ENCODE data around the gene C20orf144. TPM values are rescaled to one million over a fixed set of nuclear protein-coding genes. Genes with fewer than 3 reads are reported as not detected.

Gene C20orf144
- total and polyA plus RNA-seq, 8 donors, result 0.09 to 0.15 (median 0.12) TPM; not detected in 2

DNA sequence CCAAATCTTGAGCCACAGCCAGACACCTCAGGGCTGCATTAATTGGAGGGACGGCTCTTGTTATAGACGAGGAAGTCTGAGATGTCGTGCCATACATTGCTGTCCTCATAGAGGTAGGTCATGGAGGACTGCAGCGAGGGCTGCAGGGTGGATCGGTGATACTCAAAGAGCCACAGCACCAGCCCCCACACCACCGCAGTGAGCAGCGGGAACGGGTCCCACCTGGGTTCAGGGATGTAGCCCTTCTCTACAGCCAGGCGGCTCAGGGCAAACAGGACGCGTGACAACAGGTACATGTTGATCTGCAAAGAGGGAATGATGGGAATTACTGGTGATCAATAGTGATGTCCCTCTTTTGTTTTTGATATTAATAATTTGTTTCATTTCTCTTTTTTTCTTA lies 45.5 kb downstream of the C20orf144 start:
- Histone ChIP-seq H3K27me3 (no peaks in the 10 kb centered on the region), H3K27ac (no peak overlapping the region), H3K9me3 (no peaks in the 10 kb centered on the region), H3K4me1 (no peaks in the 10 kb centered on the region), H3K4me3 (no peak overlapping the region), H3K36me3 (peaks cover 0 to 4% (median 0%) of the 10 kb centered on the region in 3 donors)
- TF ChIP-seq CTCF (IDR thresholded peaks at IDR 0.05), result no peak
- ATAC-seq, result no peak
- 91% methylated on average over 11 of the region's 11 CpGs for WGBS, 2 donors
- intact Hi-C loops (cut with DNase I), result no loop called here
- DNase-seq, result no peak
- no peak for FAIRE-seq

DNA sequence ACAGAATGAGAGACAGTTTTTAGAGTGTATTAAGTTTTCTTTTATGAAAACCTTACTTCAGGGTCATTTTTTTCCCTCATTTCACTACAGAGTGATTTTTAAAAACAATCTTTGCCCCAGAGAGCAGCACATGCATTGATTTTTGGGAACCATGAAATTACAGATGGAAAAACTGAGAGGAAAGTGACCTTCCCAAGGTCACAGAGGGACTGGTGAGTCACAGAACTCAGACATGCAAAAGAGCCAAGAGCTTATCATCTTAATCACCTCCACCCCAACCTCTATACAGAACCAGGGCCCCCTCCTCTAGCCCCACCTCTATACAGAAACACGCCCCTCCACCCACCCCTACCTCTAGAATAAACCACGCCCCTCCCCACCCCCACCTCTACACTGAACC lies 47.3 kb downstream of the C20orf144 start:
- ATAC-seq (no peak), DNase-seq (no peak), FAIRE-seq (no peak)
- Histone ChIP-seq H3K27ac (no peak overlapping the region), H3K9me3 (no peaks in the 10 kb centered on the region), H3K36me3 (peaks cover 0 to 19% (median 4%) of the 10 kb centered on the region in 3 donors), H3K4me3 (no peak overlapping the region), H3K4me1 (no peaks in the 10 kb centered on the region), H3K27me3 (no peaks in the 10 kb centered on the region)
- intact Hi-C loops (cut with DNase I), result no loop called here
- WGBS, 2 donors, result 82 to 88% methylated on average over 2 of the region's 2 CpGs
- no peak for TF ChIP-seq CTCF (IDR thresholded peaks at IDR 0.05)

DNA sequence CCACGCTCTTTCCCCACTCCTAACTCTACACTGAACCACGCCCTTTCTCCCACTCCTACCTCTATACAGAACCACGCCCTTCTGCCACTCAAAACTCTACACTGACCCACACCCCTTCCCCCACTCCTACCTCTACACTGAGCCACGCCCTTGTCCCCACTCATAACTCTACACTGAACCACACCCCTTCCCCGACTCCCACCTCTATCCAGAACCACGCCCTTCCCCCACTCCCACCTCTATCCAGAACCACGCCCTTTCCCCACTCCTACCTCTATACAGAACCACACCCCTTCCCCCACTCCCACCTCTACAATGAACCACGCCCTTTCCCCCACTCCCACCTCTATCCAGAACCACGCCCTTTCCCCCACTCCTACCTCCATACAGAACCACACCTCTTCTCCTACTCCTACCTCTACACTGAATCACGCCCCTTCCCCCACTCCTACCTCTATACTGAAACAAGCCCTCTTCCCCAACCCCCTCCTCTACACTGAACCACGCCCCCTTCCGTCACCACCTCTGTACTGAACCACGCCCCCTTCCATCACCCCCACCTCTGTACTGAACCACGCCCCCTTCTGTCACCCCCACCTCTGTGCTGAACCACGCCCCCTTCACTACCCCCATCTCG lies 47.9 kb downstream of the C20orf144 start:
- H3K4me3 ChIP-seq, result no peak overlapping the region
- H3K4me1 ChIP-seq, result no peaks in the 10 kb centered on the region
- WGBS, 2 donors, result 85 to 89% methylated on average over 16 of the region's 16 CpGs
- no peak for DNase-seq
- ATAC-seq, result no peak
- no peak for TF ChIP-seq CTCF (IDR thresholded peaks at IDR 0.05)
- H3K36me3 ChIP-seq, result peaks cover 0 to 19% (median 4%) of the 10 kb centered on the region in 3 donors
- FAIRE-seq, result no peak
- no peak overlapping the region for H3K27ac ChIP-seq
- intact Hi-C loops (cut with DNase I), result no loop called here
- H3K27me3 ChIP-seq, result no peaks in the 10 kb centered on the region
- H3K9me3 ChIP-seq, result no peaks in the 10 kb centered on the region

DNA sequence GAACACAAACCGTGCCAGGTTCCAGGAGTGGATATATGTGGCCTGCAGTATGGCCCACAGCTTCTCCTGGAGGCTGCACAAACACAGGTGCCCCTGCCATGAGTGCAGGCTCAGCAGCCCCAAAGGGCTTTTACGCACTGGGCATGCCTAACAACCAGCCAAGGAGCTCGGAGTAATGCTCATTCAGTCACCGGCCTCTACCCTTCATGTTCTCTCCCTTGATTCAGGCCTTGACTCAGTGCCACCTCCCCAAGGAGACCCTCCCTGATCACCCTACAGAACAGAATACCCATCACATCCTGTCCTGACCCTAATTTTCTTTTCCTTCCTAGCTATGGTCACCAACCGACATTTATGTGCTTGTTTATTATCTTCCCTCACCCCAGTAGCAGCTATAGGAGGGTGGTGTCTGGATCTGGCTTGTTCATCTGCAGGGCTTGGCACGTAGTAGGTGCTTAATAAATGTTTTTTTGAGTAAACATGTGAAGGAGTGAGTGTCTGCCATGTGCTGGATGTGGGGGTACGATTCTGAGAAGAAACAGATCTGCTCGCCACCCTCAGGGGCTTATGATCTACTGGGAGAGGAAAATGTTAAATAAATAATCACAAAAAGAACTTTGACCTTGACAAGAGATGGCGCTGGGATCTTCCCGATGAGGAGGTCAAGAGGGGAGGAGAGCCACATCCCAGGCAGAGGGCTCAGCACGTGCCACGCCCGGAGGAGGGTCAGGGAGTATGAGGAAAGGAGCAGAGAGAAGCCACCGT lies 48.7 kb downstream of the C20orf144 start:
- FAIRE-seq (no peak), ATAC-seq (no peak), DNase-seq (no peak)
- Histone ChIP-seq H3K27me3 (no peaks in the 10 kb centered on the region), H3K4me3 (no peak overlapping the region), H3K36me3 (peaks cover 0 to 19% (median 4%) of the 10 kb centered on the region in 3 donors), H3K9me3 (no peaks in the 10 kb centered on the region), H3K4me1 (no peaks in the 10 kb centered on the region), H3K27ac (no peak overlapping the region)
- intact Hi-C loops (cut with DNase I), result no loop called here
- 77 to 78% methylated on average over 14 of the region's 14 CpGs for WGBS, 2 donors
- TF ChIP-seq CTCF (IDR thresholded peaks at IDR 0.05), result no peak

DNA sequence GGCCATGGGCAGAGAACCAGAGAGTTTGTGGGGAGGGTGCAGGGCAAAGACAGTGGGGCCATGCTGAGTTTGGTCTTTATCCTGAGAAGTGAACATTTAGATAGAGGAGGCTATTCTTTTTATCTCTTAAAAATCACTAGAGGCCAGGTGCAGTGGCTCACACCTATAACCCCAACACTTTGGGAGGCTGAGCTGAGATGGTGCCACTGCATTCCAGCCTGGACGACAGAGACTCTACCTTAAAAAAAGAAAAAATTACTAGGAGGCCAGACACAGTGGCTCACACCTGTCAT lies 49.3 kb downstream of the C20orf144 start:
- no peak for TF ChIP-seq CTCF (IDR thresholded peaks at IDR 0.05)
- WGBS, 2 donors, result 60 to 92% methylated on average over 1 of the region's 1 CpG
- H3K27me3 ChIP-seq, result no peaks in the 10 kb centered on the region
- ATAC-seq, result no peak
- no peaks in the 10 kb centered on the region for H3K4me1 ChIP-seq
- intact Hi-C loops (cut with DNase I), result no loop called here
- DNase-seq, result no peak
- no peaks in the 10 kb centered on the region for H3K9me3 ChIP-seq
- H3K36me3 ChIP-seq, result peaks cover 0 to 19% (median 4%) of the 10 kb centered on the region in 3 donors
- no peak for FAIRE-seq
- H3K27ac ChIP-seq, result no peak overlapping the region
- H3K4me3 ChIP-seq, result no peak overlapping the region
